Measurements from ENCODE around the gene SPATA31D4.
A peak's percentile ranks its signal among the peaks of the same experiment; 100 is the strongest.

SPATA31D4 gene

GRCh38 chr9:81964218-81965171, 36.3 kb downstream of the SPATA31D4 start:
- peak; percentile 60 for DNase-seq (ENCODE audit: low spot score)

GRCh38 chr9:81968026-81968425, 39.8 kb downstream of the SPATA31D4 start:
- DNase-seq (ENCODE audit: low spot score): no peak

GRCh38 chr9:81969971-81970370, 41.7 kb downstream of the SPATA31D4 start:
- peak; percentile 10 for DNase-seq (ENCODE audit: low spot score)

- no peak for DNase-seq (ENCODE audit: low spot score)
Observed at GRCh38 chr9:81971727-81972126, 43.5 kb downstream of the SPATA31D4 start.

GRCh38 chr9:81974764-81975163, 46.5 kb downstream of the SPATA31D4 start:
- DNase-seq (ENCODE audit: low spot score): no peak

- no peak for DNase-seq (ENCODE audit: low spot score)
Observed at GRCh38 chr9:81976351-81976750, 48.1 kb downstream of the SPATA31D4 start.

- no peak for DNase-seq (ENCODE audit: low spot score)
Observed at GRCh38 chr9:81979196-81979595, 51.0 kb downstream of the SPATA31D4 start.

GRCh38 chr9:81980568-81980967, 52.3 kb downstream of the SPATA31D4 start:
- peak; percentile 33 for DNase-seq (ENCODE audit: low spot score)

GRCh38 chr9:81981883-81982282, 53.7 kb downstream of the SPATA31D4 start:
- DNase-seq (ENCODE audit: low spot score): no peak
